Activated naive CD8-positive, alpha-beta T cell treated with anti-CD3 and anti-CD28 coated beads, Interleukin-2, amount 50 U/mL, for 16 hours (primary cell): Measurements from ENCODE around the gene TTC9.

Experiments used
- DNase-seq: peaks from one replicate; pipeline ENCODE4 v3.0.0-alpha.2; 2020; ENCODE audit warnings: low read depth, low spot score

Gene TTC9

DNA sequence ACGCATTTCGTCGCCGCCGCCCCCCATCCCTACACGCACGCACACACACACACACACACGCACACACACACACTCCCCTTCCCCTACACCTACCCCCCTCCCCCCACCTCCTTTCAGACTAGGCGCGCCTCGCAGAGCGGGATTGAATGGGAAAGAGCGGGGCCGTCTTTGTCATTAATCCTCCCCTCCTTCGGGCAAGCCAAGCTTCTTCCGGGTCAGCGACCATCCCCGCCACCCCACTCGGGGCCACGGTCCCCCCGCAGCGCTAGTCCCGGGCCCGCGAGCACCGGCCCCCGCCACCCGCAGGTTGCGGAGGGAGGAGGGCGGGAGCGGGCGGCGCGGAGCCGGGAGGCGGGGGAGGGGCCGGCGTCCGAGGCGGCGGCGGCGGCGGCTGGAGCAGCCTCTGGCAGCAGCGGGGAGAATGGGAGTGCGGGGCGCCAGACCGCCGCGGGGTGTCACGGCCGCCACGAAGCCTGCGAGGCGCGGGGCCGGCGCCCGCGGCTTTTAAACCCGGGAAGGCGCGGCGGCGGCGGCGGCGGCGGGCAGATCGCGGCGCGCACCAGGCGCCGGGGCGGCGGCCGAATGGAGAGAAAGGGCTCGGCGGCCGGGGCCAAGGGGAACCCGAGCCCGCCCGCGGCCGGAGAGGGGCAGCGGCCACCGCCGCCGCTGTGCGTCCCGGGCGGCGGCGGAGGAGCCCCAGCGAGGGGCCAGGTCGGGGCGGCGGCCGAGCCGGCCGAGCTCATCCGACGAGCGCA, at the start of gene TTC9:
Gene TTC9, plus strand, starts transcription at position 369 of the 755 bp plus-strand sequence. Its CDS starts 214 bp downstream, at position 583.
- DNase-seq, result no peak

- no peak for DNase-seq
Observed at GRCh38 chr14:70594461-70594860, 47.3 kb upstream of the TTC9 start.

DNA sequence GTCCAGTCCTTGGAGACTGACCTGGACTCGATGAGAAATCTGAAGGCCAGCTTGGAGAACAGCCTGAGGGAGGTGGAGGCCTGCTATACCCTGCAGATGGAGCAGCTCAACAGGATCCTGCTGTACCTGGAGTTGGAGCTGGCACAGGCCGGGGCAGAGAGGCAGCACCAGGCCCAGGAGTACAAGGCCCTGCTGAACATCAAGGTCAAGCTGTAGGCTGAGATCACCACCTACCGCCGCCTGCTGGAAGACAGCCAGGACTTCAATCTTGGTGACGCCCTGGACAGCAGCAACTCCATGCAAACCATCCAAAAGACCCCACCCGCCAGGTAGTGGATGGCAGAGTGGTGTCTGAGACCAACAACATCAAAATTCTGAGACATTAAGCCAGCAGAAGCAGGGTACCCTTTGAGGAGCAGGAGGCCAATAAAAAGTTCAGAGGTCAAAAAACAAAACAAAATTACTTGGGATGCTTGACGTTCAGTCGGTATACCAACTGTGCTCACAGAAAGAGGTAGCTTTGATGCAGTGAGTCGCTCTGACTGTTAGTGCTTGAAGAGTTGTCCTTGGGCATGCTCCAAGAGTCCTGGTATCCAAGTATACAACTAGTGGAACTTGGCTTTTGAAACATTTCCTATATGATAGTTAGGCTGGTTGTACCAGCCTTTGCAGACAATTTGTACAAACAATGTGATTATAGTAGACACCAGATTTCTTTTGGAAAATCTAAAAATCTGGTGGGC, 46.1 kb upstream of the TTC9 start:
- no peak for DNase-seq

- no peak for DNase-seq
Observed at GRCh38 chr14:70597731-70598130, 44.0 kb upstream of the TTC9 start.

GRCh38 chr14:70599345-70599744, 42.4 kb upstream of the TTC9 start:
- no peak for DNase-seq

DNA sequence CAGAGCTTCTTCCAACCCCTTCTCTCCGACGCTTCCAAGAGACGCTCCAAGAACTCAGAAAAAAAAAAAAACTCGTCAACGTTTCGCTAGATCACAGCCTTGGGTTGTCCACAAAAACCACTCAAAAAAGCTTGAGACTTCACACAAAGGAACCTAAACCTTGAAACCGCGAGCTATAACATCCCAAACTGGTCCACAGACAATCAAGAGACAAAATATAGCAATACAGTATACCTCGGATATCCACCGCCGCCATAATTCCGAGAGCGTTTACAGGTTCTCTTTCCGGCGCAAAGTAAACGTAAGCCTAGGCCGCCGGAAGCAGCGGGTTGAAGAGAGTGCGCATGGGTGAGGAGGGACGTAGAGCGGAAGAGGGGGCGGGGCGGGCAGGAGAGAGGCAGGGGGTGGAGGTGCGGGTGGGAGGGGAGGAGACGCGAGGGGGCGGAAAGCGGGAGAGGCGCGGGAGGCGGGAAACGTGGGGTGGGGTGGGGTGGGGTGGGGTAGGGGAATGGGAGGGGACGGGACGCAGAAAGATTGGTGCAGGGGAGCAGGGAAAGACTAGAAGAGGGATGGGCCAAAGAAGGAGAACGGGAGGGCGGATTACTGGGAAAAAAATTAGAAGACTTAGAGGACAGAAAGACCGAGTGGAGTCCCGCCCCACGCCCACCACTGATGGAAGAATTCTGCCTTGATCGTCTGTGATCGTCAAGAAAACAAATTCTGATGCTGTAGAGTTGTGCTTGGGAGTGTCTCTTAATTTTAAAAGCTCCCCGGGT, 41.1 kb upstream of the TTC9 start, which contains the start of gene MED6:
Gene MED6, minus strand, starts transcription at position 274 of the 776 bp plus-strand sequence. Its CDS starts 18 bp downstream, at position 256.
- DNase-seq, result peak; percentile 89

- no peak for DNase-seq
Observed at GRCh38 chr14:70601162-70601561, 40.6 kb upstream of the TTC9 start.

GRCh38 chr14:70602254-70602653, 39.5 kb upstream of the TTC9 start:
- no peak for DNase-seq

DNA sequence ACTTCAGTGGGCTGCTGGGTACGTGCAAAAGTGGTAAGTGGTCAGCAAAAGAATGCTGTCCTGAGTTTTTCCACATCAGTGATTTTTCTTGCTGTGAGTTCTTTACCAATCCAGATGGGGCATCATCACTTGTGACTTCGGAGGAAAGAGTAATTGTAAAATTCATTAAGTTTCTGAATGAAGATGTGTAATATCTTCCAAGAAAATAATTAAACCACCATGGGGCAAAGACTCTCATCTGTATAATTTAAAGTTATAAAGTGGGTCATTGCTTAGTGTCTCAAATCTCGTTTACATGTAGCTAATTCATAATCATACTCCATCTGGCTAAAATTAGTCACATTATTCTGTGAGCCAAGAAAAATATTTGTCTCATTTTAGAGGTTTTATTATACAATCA, 30.5 kb upstream of the TTC9 start:
- DNase-seq, result no peak

- no peak for DNase-seq
Observed at GRCh38 chr14:70616646-70617045, 25.1 kb upstream of the TTC9 start.

GRCh38 chr14:70618314-70618713, 23.4 kb upstream of the TTC9 start:
- DNase-seq, result no peak

DNA sequence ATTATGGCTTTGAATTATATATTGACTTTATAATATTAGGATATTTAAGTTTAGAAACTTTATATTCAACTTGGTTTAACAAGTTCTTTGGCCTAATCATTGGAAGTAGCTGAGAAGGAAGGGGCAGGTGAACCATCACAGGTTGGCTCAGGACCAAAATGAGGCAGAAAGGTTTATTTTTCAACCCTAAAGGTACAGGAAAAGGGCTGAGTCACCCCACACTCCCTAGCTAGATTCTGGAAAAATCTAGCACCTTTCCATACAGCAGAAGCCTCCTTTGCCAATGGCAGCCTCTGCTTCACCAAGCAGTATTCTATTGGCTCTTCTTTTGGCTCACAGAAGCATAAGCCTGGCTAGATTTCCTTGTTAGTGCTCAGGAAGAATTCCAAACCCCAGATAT, 22.0 kb upstream of the TTC9 start:
- DNase-seq, result no peak

DNA sequence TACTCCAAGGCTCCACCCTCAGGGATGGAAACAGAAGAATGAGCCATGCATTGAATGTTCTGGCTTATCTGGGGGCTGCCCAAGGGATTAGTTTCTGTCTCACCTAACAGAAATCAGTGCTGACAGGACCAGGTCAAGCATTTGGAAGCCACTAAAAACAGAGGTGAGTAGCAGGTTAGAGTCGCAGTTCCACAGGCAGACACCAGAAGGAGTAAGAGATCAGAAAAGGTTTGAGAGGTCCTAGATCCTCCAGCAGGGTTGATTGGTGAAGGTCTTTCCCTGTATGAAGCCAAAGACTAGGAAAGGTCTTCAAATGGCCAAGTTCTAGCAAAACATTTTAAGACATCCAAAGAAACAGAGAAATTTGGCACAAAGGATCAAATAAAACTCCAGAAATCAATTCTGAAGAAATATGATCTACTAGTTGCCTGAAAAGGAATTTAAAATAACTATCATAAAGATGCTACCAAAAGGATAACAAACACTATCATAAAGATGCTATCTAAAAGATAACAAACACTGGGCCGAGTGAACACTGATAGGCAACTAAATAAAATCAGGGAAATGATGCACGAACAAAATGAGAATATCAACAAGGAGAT, 19.5 kb upstream of the TTC9 start:
- DNase-seq, result peak; percentile 14

- no peak for DNase-seq
Observed at GRCh38 chr14:70624972-70625371, 16.7 kb upstream of the TTC9 start.

GRCh38 chr14:70631948-70632347, 9.8 kb upstream of the TTC9 start:
- DNase-seq, result no peak

GRCh38 chr14:70635971-70636595, 5.6 kb upstream of the TTC9 start:
- DNase-seq, result no peak

DNA sequence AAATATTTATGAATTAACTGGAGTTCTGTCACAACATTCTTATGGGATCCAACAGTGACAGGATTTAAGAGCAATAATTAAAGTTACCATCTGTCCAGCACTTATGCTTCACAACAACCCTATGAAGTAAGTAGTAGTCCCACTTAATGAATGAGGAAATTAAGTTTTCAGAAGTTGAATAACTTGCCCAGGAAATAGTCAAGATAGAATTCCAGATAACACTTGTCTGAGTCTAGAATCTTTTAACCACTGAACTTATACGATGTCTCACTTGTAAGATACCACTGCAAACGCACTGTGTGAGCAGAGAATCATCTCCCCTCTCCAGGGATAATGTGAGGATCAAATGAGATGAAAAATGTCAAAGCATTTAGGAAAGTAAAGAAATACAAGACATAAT, 3.3 kb upstream of the TTC9 start:
- DNase-seq, result no peak

DNA sequence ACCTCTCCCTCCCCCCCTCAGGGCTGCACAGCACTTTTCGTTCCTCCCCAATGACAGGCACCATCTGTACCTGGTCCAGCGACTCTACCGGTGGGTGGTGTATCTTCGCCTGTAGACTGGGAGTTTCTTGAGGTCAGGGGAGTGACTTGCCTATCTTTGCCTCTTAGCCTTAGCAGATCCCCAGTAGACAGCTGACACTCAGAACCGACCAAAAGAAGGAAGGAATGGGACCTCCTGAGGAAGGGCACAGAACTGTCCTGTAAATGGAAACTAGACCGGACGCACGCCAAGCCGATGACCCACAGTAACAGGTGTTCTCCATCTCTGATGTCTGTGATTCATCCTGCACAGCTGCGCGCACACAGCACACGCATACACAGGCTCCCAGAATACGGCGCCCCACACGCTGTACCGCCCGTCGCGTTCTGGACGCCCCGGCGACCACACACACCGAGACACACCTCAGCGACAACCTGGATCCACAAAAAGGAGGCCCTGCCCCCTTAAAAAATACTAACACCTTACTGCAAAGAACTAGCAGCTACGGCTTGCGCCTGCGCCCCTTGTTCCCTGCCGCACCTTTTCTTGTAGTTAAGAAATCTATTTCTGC, 673 bp upstream of the TTC9 start:
- DNase-seq, result no peak

DNA sequence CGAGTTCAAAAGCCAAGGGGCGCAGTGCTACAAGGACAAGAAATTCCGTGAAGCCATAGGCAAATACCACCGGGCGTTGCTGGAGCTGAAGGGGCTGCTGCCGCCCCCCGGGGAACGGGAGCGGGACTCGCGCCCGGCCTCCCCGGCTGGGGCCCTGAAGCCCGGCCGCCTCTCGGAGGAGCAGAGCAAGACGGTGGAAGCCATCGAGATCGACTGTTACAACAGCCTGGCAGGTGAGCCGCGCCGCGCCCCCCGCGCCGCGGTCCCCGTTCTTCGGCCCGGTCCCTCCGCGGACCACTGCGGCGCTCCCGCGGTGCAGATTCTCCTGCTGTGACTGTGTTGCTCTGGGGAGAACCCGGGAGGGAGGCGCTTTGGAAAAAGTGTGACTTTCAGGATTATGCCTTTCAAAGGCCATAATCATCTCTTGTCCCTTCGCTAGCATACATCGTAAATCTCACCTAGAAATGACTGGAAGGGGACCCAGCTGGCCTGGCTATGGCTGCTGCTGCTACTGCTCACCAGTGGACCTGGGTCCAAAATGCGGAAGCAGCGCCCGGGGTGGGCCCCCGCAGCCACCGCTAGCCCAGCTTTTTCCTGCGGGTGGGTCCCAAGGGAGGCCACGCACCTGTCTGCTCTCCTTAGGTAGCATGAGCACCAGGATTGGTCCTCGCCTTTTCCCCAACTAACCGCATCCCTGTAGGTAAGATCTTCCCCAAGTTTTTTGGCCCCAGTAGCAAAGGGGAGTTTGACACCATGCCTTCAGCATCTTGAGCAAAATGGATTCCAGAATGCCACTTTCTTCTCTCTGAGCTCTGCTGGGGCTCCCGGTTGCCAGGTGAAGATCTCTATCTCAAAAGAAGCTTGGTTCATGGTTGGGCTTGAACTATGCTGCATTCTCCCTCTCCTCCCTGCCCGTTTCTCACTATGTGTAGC, 853 bp downstream of the TTC9 start:
- DNase-seq, result no peak

- DNase-seq, result no peak
Observed at GRCh38 chr14:70643967-70644366, 2.3 kb downstream of the TTC9 start.
